ENCODE measurements around the gene MTMR11.
"Not testable (repeated sequence)": the region's sequence is repeated elsewhere in the genome, so short reads cannot be mapped to it uniquely, and the experiment has no call there.

MTMR11 gene

DNA sequence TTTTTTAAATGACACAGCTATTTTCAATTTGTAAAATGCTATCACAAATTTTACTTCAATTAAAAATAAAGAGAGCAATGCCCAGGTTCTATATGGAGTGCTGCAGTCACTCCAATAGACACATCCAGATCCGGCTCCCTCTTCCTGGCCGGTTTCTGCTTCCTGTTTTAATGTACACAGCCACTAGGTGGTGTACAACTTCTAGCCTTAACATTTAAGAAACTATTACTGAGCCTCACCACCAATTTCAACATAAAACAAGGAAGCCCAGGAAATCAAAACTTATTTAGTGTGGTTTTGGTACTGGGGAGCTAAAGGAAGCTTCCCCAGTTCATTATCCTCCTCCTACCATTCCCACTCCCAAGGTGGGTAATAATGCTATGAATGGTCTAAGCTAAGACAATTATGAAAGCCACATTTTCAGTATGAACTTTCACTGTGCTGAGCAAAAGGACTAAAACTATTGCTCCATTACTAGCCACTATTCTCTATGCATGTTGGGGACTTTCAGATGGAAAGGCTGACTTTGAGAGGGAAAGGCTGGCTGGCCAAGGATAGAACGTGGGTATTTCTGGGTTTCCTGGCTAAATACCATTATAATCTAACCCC is 25.5 kb upstream of the MTMR11 start:
- Mint-ChIP-seq H3K27me3 (peaks cover 68% of the 10 kb centered on the region), H3K4me1 (ENCODE audit: low read depth) (peaks cover 8% of the 10 kb centered on the region), H3K9me3 (no peaks in the 10 kb centered on the region), H3K27ac (no peak overlapping the region), H3K36me3 (ENCODE audit: low read depth) (no peaks in the 10 kb centered on the region), H3K4me3 (no peak overlapping the region)
- intact Hi-C loops (cut with micrococcal nuclease) = loop anchor here (1.0 to 2.0 kb wide), 2 partner anchors 88 to 225 kb away; no protein-coding TSS in a partner anchor

DNA sequence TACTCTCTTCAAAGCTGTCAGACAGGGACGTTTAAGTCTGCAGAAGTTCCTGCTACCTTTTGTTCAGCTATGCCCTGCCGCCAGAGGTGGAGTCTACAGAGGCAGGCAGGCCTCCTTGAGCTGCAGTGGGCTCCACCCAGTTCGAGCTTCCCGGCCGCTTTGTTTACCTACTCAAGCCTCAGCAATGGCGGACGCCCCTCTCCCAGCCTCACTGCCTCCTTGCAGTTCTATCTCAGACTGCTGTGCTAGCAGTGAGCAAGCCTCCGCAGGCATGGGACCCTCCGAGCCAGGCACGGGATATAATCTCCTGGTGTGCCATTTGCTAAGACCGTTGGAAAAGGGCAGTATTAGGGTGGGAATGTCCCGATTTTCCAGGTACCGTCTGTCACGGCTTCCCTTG is 20.9 kb upstream of the MTMR11 start:
- intact Hi-C loops (cut with micrococcal nuclease); H3K4me1 Mint-ChIP-seq (ENCODE audit: low read depth); H3K4me3 Mint-ChIP-seq; H3K36me3 Mint-ChIP-seq (ENCODE audit: low read depth); H3K27ac Mint-ChIP-seq; H3K9me3 Mint-ChIP-seq: not testable (repeated sequence)
- H3K27me3 Mint-ChIP-seq = peaks cover 77% of the 10 kb centered on the region

DNA sequence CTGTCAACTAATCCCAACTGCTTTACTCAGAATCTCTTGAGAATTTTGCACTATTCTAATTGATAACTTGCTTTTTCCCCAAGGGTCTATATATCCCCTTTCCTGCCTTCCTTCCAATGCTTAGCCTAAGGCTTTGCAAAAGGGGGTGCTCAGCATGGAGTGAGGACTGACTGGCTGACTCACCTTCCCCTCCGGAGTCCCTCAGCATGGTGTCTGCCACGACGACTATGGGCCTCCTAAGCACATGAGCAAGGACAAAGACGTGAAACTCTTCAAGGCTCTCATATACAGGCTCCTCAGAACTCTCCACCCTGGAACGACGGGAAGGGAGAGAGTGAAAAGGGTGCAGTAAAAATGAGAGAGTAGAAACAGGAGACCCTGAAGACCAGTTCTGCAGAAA is 13.2 kb upstream of the MTMR11 start:
- Mint-ChIP-seq H3K9me3 (no peaks in the 10 kb centered on the region), H3K36me3 (ENCODE audit: low read depth) (no peaks in the 10 kb centered on the region), H3K4me1 (ENCODE audit: low read depth) (no peaks in the 10 kb centered on the region), H3K4me3 (no peak overlapping the region), H3K27ac (no peak overlapping the region), H3K27me3 (peaks cover 54% of the 10 kb centered on the region)
- intact Hi-C loops (cut with micrococcal nuclease) = no loop called here

DNA sequence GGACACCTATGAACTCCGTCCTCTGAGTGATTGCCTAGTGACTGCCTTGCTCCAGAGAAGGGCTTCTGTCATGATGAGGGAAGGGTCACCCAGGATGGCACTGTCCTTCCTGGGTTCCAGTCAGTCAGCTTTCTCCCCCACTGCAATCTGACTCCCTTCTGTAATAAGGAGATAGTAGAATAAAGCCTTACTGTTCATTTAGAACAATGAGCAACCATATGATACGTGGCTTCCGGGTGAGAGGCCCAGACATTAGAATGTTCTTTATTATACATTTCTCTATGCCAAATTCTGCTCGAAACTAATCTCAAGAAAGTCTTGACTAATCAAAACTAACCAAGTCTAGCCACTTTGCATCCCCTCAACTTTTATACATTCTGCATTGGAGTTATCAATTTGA is 8.5 kb upstream of the MTMR11 start:
- intact Hi-C loops (cut with micrococcal nuclease) = no loop called here
- Mint-ChIP-seq H3K27me3 (peaks cover 45% of the 10 kb centered on the region), H3K36me3 (ENCODE audit: low read depth) (no peaks in the 10 kb centered on the region), H3K4me3 (no peak overlapping the region), H3K4me1 (ENCODE audit: low read depth) (no peaks in the 10 kb centered on the region), H3K9me3 (no peaks in the 10 kb centered on the region), H3K27ac (no peak overlapping the region)

DNA sequence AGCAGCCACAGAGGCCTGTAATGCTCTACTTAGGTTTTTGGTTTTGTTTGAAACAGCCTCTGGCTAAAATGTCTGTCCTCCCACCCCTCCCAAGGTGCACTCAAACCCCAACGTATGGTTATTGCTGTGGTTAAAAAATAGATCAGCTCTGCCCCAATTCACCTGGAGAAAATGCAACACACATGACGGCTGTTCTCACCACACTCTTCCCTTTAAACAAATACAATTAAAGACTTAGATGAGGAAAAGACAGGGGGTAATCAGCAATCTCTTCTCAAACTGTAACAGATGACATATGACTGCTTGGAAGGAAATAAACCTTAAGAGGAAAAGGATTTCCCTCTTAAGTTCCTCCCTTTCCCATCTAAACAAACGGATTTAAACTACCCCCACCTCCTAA is 6.2 kb upstream of the MTMR11 start:
- Mint-ChIP-seq H3K27ac (no peak overlapping the region), H3K4me3 (no peak overlapping the region), H3K4me1 (ENCODE audit: low read depth) (peaks cover 16% of the 10 kb centered on the region), H3K27me3 (peaks cover 29% of the 10 kb centered on the region), H3K36me3 (ENCODE audit: low read depth) (no peaks in the 10 kb centered on the region), H3K9me3 (no peaks in the 10 kb centered on the region)
- intact Hi-C loops (cut with micrococcal nuclease) = no loop called here

DNA sequence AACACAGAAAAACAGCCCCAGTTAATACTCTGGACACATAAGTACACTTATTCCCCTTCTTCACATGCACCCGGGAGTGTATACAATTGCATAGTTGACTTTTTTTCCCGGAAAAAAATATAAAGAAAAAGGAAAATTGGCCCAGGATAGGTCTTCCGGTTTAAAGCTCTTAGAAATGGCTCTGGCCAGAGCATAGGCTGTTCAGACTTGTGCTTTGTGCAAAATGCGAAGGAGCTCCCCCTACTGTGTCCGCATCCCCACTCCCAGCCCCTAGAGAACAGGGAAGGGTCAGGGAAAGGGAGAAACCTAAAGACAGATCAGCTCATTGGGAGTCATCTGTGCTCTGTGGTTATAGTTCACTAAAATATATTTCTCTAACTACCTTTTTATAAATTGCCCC is 5.5 kb upstream of the MTMR11 start:
- Mint-ChIP-seq H3K27ac (no peak overlapping the region), H3K9me3 (no peaks in the 10 kb centered on the region), H3K4me3 (no peak overlapping the region), H3K36me3 (ENCODE audit: low read depth) (no peaks in the 10 kb centered on the region), H3K4me1 (ENCODE audit: low read depth) (peaks cover 23% of the 10 kb centered on the region), H3K27me3 (peaks cover 26% of the 10 kb centered on the region)
- intact Hi-C loops (cut with micrococcal nuclease) = no loop called here

DNA sequence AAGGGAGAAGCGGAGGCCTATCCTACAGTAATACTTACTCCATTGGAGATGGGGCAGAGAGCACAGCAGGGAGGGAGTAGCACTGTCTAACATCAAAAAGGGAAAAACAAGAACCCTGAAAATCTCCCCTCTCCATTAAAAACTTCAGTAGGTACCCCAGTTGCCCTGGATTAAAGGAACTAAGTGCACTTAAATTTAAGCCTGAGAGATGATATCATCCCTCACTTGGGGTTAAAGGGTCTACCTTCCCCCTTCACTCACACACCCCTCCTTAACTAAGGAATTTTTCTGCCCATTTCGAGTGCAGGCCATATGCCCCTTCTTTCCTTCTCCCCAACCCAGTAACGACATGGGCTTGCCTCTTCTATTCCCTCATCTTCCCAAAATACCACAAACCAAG is 3.7 kb upstream of the MTMR11 start:
- peaks cover 40% of the 10 kb centered on the region for H3K4me1 Mint-ChIP-seq (ENCODE audit: low read depth)
- intact Hi-C loops (cut with micrococcal nuclease) = no loop called here
- no peak overlapping the region for H3K27ac Mint-ChIP-seq

DNA sequence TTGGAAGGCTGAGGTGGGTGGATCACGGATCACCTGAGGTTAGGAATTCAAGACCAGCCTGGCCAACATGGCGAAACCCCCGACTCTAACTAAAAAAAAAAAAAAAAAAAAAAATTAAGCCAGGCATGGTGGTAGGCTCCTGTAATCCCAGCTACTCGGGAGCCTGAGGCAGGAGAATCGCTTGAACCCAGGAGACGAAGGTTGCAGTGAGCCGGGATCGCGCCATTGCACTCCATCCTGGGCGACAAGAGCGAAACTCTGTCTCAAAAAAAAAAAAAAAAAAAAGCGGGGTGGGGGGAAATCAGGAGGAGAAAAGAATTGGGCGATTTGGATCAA is 2.0 kb upstream of the MTMR11 start:
- H3K9me3 Mint-ChIP-seq; intact Hi-C loops (cut with micrococcal nuclease); H3K27me3 Mint-ChIP-seq; H3K4me3 Mint-ChIP-seq; H3K36me3 Mint-ChIP-seq (ENCODE audit: low read depth): not testable (repeated sequence)
- peak overlapping the region; percentile 67 for H3K27ac Mint-ChIP-seq
- peaks cover 57% of the 10 kb centered on the region for H3K4me1 Mint-ChIP-seq (ENCODE audit: low read depth)

More for the DNA sequence above, 3.7 kb upstream of the MTMR11 start:
- Mint-ChIP-seq H3K4me3 (no peak overlapping the region), H3K36me3 (ENCODE audit: low read depth) (no peaks in the 10 kb centered on the region), H3K9me3 (no peaks in the 10 kb centered on the region), H3K27me3 (peaks cover 22% of the 10 kb centered on the region)

DNA sequence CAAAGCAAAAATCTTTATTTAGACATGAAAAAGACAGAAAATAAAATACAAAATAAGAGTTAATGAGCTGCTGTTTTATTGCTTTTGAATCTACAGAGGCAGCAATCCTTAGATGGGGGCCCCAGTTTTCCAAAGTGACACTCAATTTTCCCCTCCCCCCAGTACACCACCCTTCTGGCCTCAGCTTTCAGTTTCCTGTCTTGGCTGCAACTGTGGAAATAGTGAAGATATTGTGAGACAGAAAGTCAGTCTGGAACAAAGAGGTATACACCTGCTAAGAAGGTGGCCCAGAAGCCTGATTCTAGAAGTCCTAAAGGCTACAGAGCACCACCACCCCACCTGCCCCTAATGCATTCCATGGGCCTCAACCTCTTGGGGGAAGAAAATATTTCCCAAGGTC is 1.1 kb upstream of the MTMR11 start:
- Mint-ChIP-seq H3K9me3 (no peaks in the 10 kb centered on the region), H3K4me3 (no peak overlapping the region), H3K27ac (no peak overlapping the region), H3K36me3 (ENCODE audit: low read depth) (no peaks in the 10 kb centered on the region), H3K4me1 (ENCODE audit: low read depth) (peaks cover 57% of the 10 kb centered on the region), H3K27me3 (peaks cover under 1% of the 10 kb centered on the region)
- intact Hi-C loops (cut with micrococcal nuclease) = no loop called here

DNA sequence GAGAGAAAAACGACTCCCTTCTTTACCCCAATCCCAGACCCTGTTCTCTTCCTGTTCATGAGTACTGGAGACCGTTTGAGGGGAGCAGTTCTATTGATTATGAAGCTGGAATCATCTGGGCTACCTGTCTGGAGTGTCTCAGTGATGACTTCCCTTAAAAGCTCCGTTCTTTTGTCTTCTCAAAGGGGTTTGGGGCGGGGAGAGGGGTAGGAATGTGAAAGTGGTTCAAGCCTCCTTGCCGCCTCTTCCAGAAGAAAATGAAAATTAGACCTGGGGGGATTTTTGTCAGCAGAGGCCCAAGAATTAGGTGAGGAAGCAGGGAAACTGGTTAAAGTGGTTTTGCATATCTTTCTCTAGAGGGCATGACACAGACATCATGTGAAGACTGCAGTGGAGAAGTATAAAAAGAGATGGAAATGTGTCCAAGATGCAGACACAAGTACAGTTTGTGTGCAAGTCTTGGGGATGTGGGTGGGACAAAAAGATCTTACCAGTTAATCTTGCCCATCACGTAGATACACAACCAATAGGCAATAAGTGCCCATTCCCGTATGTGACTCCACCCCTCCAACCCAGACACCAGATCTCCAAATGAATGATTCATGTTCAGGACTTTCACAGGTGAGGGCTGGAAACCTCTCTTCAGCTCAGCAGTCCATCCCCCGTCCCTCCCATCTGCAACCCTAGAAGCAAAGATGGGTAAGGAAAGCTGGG is 470 bp upstream of the MTMR11 start:
- no peak overlapping the region for H3K27ac Mint-ChIP-seq
- H3K9me3 Mint-ChIP-seq = no peaks in the 10 kb centered on the region
- H3K36me3 Mint-ChIP-seq (ENCODE audit: low read depth) = no peaks in the 10 kb centered on the region
- intact Hi-C loops (cut with micrococcal nuclease) = no loop called here
- H3K4me1 Mint-ChIP-seq (ENCODE audit: low read depth) = peaks cover 59% of the 10 kb centered on the region
- H3K4me3 Mint-ChIP-seq = no peak overlapping the region
- no peaks in the 10 kb centered on the region for H3K27me3 Mint-ChIP-seq

DNA sequence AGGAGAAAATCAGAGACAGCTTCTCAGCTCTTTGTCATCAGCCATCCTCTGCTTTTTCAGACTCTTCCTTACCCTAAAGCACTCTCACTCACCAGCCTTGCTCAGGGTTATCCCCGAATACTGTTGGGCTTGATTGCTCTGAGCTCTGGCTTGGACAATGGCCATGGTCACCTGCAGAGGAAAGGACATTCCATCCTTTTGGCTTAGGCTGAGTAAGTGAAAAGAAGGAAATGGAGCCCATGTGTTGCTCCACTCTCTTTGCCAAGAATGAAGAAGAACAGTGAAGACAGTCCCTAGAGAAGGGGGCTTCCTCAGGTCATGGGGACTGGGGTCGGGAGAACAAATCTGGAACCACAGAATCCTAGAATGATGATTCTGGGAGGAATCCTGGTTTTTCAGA is 2.3 kb downstream of the MTMR11 start:
- Mint-ChIP-seq H3K9me3 (no peaks in the 10 kb centered on the region), H3K4me1 (ENCODE audit: low read depth) (peaks cover 80% of the 10 kb centered on the region), H3K27ac (no peak overlapping the region), H3K36me3 (ENCODE audit: low read depth) (no peaks in the 10 kb centered on the region), H3K27me3 (no peaks in the 10 kb centered on the region), H3K4me3 (no peak overlapping the region)
- intact Hi-C loops (cut with micrococcal nuclease) = no loop called here

DNA sequence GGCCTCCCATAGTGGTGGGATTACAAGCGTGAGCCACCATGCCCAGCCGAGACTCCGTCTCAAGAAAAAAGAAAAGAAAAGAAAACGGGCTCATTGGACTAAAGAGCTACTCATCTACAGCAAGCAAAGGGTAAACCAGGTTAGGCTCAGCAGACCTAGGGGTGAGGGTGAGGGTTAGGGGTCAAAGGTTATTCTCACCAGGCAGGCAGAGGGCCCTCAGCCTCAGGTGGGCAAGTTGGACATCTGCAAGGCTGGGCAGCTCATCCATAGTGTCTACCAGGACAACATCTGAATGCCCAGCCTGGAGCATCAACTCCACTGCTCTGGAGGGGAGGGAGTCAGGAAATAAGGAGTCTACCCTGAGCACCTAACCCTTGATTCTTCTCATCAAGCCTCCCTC is 3.5 kb downstream of the MTMR11 start:
- Mint-ChIP-seq H3K4me3 (no peak overlapping the region), H3K27me3 (no peaks in the 10 kb centered on the region), H3K4me1 (ENCODE audit: low read depth) (peaks cover 85% of the 10 kb centered on the region), H3K9me3 (no peaks in the 10 kb centered on the region), H3K27ac (no peak overlapping the region), H3K36me3 (ENCODE audit: low read depth) (no peaks in the 10 kb centered on the region)
- intact Hi-C loops (cut with micrococcal nuclease) = no loop called here

DNA sequence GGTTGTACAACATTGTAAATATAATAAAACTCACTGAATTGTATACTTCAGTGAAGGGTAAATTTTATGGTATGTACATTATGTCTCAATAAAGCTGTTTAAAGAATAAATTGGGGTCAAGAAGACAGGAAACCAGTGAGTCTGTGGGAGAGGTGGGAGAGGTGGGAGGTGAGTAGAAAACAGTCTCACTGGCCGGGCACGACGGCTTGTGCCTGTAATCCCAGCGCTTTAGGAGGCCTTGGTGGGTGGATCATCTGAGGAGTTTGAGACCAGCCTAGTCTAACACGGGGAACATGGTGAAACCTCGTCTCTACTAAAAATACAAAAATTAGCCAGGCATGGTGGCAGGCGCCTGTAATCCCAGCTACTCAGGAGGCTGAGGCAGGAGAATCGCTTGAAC is 4.2 kb downstream of the MTMR11 start:
- no peaks in the 10 kb centered on the region for H3K27me3 Mint-ChIP-seq
- H3K9me3 Mint-ChIP-seq = no peaks in the 10 kb centered on the region
- peaks cover 6% of the 10 kb centered on the region for H3K36me3 Mint-ChIP-seq (ENCODE audit: low read depth)
- no peak overlapping the region for H3K4me3 Mint-ChIP-seq
- intact Hi-C loops (cut with micrococcal nuclease) = no loop called here
- no peak overlapping the region for H3K27ac Mint-ChIP-seq
- peaks cover 84% of the 10 kb centered on the region for H3K4me1 Mint-ChIP-seq (ENCODE audit: low read depth)

DNA sequence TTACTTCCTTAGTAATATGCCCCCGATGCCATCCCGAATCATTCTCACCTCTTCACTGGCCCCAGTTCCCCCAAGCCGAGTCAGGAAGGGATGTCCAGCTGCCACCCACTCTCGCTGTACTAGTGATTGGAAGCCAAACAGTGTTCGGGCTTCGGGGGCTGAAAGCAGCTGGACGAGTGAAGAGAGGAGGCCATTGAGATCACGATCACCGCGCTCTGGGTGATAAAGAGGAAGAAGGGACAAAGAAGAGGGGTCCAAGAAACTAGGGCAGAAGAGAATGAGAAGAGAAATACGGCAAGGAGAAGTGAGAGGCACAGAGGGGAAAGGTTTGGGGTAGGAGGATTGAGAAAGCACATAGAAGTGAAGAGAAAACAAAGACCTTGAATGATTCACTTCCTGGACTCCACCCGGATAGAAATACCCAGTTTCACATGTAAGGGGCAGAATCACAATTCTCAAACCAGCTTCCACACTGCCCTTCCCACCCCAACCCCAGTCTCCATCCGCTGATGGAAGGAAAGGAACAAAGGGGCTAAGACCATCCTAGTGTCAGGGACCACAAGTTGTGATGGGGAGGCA is 5.4 kb downstream of the MTMR11 start:
- intact Hi-C loops (cut with micrococcal nuclease) = no loop called here
- H3K9me3 Mint-ChIP-seq = no peaks in the 10 kb centered on the region
- H3K4me1 Mint-ChIP-seq (ENCODE audit: low read depth) = peaks cover 82% of the 10 kb centered on the region
- H3K27me3 Mint-ChIP-seq = no peaks in the 10 kb centered on the region
- peak overlapping the region; percentile 89 for H3K27ac Mint-ChIP-seq
- peaks cover 18% of the 10 kb centered on the region for H3K36me3 Mint-ChIP-seq (ENCODE audit: low read depth)
- peak overlapping the region; percentile 64 for H3K4me3 Mint-ChIP-seq

DNA sequence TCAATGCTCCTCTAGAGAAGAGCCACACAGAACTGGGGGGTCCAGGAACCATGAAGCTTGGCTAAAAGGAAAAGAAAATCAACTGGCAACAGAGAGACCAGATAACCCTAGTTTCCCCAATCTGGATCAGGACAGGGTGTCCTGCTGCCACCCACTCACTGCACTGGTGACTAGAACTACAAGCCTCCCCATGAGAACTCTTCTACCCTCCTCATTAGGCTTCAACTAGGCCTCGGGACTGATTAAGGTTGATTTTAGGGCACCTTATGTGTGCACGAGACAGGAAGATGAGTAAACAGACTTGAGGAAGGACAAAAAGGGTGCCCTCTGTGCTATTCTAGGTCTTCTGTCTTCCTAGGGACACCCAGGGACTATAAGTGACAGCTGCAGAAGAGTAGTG is 6.8 kb downstream of the MTMR11 start:
- peaks cover 32% of the 10 kb centered on the region for H3K36me3 Mint-ChIP-seq (ENCODE audit: low read depth)
- intact Hi-C loops (cut with micrococcal nuclease) = no loop called here
- H3K4me1 Mint-ChIP-seq (ENCODE audit: low read depth) = peaks cover 82% of the 10 kb centered on the region
- peak overlapping the region; percentile 89 for H3K27ac Mint-ChIP-seq
- H3K9me3 Mint-ChIP-seq = no peaks in the 10 kb centered on the region
- H3K4me3 Mint-ChIP-seq = no peak overlapping the region
- H3K27me3 Mint-ChIP-seq = no peaks in the 10 kb centered on the region

Data from dendritic cell treated with granulocyte-macrophage colony-stimulating factor and Interleukin-4, amounts not matched to agents 40 ng/mL and 50 ng/mL, for 4 days (primary cell).